H1 (cell line): ENCODE results near the gene RNF125.

ENCODE experiments used
- BACH1 ChIP-seq: IDR thresholded peaks from 2 replicates; pipeline ENCODE4 v1.6.1; 2012; ENCODE audit warnings: low read length, improper control_type of control experiment
- GABPA ChIP-seq: IDR thresholded peaks from 2 replicates; pipeline ENCODE4 v1.6.1; 2011; ENCODE audit warnings: mild to moderate bottlenecking, low read length, moderate library complexity, borderline replicate concordance; ENCODE audit not compliant: insufficient read depth
- JUN ChIP-seq: IDR thresholded peaks from 2 replicates; pipeline ENCODE4 v1.6.1; 2011; ENCODE audit warnings: low read depth, mild to moderate bottlenecking, improper control_type of control experiment, low read length
- KDM5A ChIP-seq: fragments of 200-600 bp; IDR thresholded peaks from 2 replicates; pipeline ENCODE4 v1.7.1; 2012; ENCODE audit warnings: mild to moderate bottlenecking, low read length, inconsistent platforms, mixed read lengths
- POLR2A ChIP-seq, 2 experiments: IDR thresholded peaks; 1 replicate in 1 of 2; 2 replicates in 1 of 2; pipeline ENCODE4 v1.6.1; 2011; ENCODE audit warnings: low read depth in 2 of 2, low read length in 2 of 2, mild to moderate bottlenecking in 2 of 2; ENCODE audit errors: control extremely low read depth in 1 of 2
- RXRA ChIP-seq: IDR thresholded peaks from 2 replicates; pipeline ENCODE4 v1.6.1; 2011; ENCODE audit warnings: low read depth, mild to moderate bottlenecking, low read length, moderate library complexity; ENCODE audit not compliant: insufficient read depth
- SIN3A ChIP-seq, 2 experiments: IDR thresholded peaks in 1 of 2; conservative IDR thresholded peaks in 1 of 2; 2 replicates each; pipeline ENCODE4 v1.6.1; 2011 to 2012; ENCODE audit warnings: low read length in 2 of 2, improper control_type of control experiment in 1 of 2, low read depth in 1 of 2, mild to moderate bottlenecking in 1 of 2
- TAF1 ChIP-seq: IDR thresholded peaks from 2 replicates; pipeline ENCODE4 v1.6.1; 2011; ENCODE audit warnings: mild to moderate bottlenecking, low read depth, low read length
- TF ChIP-seq, protein P1 (sequence below), 3 experiments: IDR thresholded peaks; 1 replicate in 2 of 3; 2 replicates in 1 of 3; pipeline versions ENCODE4 v1.5.1 to v1.6.1; 2011; ENCODE audit warnings: low read length in 3 of 3, mild to moderate bottlenecking in 3 of 3, inconsistent platforms in 2 of 3, low read depth in 1 of 3, moderate library complexity in 1 of 3; ENCODE audit not compliant: insufficient read depth in 1 of 3; ENCODE audit errors: control extremely low read depth in 1 of 3

DNA sequence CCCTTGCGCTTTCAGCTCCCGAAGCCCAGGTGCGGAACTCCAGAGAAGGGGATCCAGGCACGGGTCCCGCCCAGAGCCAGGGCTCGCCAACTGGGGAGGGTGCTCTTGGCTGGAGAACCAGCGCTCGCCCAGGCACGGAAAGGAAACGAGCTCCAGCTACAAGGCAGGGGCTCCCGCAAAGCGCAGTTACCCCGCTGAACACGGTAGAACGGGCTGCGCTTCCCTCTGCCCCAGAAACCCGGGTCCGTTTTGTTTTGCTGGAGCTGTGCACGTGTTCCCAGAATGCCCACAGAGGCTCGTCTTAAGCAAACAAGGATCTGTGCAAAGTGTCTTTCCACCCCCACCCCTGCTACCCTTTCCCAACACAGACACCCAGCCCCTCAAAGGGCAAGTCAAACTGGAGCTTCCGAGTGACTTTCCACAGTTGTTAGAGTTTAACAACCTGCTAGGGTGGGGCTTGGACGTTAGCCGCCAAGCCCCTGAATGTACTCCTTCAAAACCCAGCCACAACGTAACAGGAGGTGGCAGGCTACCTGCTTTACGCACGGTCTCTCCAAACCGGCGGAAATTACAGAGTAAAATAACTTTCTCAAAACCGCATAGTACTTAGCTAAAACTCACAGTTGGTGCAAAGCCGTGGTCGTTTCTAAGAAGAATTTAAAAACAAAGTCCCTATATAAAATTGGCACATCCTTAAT is 775 bp downstream of the RNF125 start:
- TF ChIP-seq SIN3A (conservative IDR thresholded peaks at IDR 0.05 in 1 of 2, IDR thresholded peaks at IDR 0.05 in 1 of 2; ENCODE audit: low read depth in 1 of 2, low read length in 2 of 2): no peak
- no peak for TF ChIP-seq BACH1
- TF ChIP-seq TAF1: no peak; the same call in 1 of the 2 replicates
- TF ChIP-seq GABPA: no peak
- TF ChIP-seq RXRA: no peak
- TF ChIP-seq, protein P1, sequence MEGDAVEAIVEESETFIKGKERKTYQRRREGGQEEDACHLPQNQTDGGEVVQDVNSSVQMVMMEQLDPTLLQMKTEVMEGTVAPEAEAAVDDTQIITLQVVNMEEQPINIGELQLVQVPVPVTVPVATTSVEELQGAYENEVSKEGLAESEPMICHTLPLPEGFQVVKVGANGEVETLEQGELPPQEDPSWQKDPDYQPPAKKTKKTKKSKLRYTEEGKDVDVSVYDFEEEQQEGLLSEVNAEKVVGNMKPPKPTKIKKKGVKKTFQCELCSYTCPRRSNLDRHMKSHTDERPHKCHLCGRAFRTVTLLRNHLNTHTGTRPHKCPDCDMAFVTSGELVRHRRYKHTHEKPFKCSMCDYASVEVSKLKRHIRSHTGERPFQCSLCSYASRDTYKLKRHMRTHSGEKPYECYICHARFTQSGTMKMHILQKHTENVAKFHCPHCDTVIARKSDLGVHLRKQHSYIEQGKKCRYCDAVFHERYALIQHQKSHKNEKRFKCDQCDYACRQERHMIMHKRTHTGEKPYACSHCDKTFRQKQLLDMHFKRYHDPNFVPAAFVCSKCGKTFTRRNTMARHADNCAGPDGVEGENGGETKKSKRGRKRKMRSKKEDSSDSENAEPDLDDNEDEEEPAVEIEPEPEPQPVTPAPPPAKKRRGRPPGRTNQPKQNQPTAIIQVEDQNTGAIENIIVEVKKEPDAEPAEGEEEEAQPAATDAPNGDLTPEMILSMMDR (IDR thresholded peaks at IDR 0.05; ENCODE audit: control extremely low read depth in 1 of 3, insufficient read depth in 1 of 3, low read depth in 1 of 3, low read length in 3 of 3): no peak
- no peak for TF ChIP-seq JUN
- TF ChIP-seq POLR2A (IDR thresholded peaks at IDR 0.05; ENCODE audit: control extremely low read depth in 1 of 2, low read depth in 2 of 2, low read length in 2 of 2): no peak
- TF ChIP-seq KDM5A: no peak
